Measurements from ENCODE around the gene RASSF8. TPM values are rescaled to one million over a fixed set of nuclear protein-coding genes. Genes with fewer than 3 reads are reported as not detected.

RASSF8 gene
- total and polyA plus RNA-seq, 9 of the 15 experiments (the other 6 are each of a cell fraction or from before 2014, with no cell fraction given) = 0.01 to 0.36 (median 0.12) TPM; not detected in 1

GRCh38 chr12:26010293-26010821, 51.9 kb downstream of the RASSF8 start:
- ChIA-PET CTCF (ENCODE audit: low intra/inter-chr PET ratio) (no interaction called here), POLR2A (no interaction called here)
- Histone ChIP-seq H3K79me2 (ENCODE audit: control insufficient read depth, insufficient read depth, low read length) (no peaks in the 10 kb centered on the region), H3K36me3 (ENCODE audit: control insufficient read depth, insufficient read depth, low read length) (no peaks in the 10 kb centered on the region), H2AFZ (ENCODE audit: low read depth, low read length) (no peak overlapping the region), H4K20me1 (replicated peaks; ENCODE audit: control insufficient read depth, insufficient read depth, low read length) (no peaks in the 10 kb centered on the region), H3K9ac (ENCODE audit: insufficient read depth in 1 of 2, low read depth in 2 of 2, low read length in 2 of 2) (no peak overlapping the region), H3K27ac (ENCODE audit: extremely low read depth, low read depth, low read length) (no peak overlapping the region), H3K27me3 (ENCODE audit: control insufficient read depth in 2 of 2, insufficient read depth in 2 of 2, low read length in 2 of 2) (no peaks in the 10 kb centered on the region), H3K4me3 (no peak overlapping the region), H3K4me2 (ENCODE audit: insufficient read depth, low read length) (no peak overlapping the region), H3K9me3 (replicated peaks; ENCODE audit: control insufficient read depth, insufficient read depth, low read depth, low read length) (no peaks in the 10 kb centered on the region), H3K4me1 (replicated peaks in 1 of 2; ENCODE audit: control insufficient read depth in 2 of 2, insufficient read depth in 2 of 2, low read length in 2 of 2) (no peaks in the 10 kb centered on the region), H3K9me1 (ENCODE audit: control insufficient read depth, insufficient read depth, low read length) (no peaks in the 10 kb centered on the region)
- no TSS peak for BruUV-seq (replicated peaks)
- in situ Hi-C loops (cut with MboI) (no loop called here), intact Hi-C loops (cut with micrococcal nuclease) (no loop called here)
- TF ChIP-seq ZFP91 (CRISPR knock-in tag; IDR thresholded peaks at IDR 0.05) = no peak
- TF ChIP-seq ELF1 (tag; IDR thresholded peaks at IDR 0.05) = no peak
- TF ChIP-seq NFXL1 (CRISPR knock-in tag; IDR thresholded peaks at IDR 0.05) = no peak
- TF ChIP-seq ZNF584 (CRISPR knock-in tag; IDR thresholded peaks at IDR 0.05; ENCODE audit: low read depth) = no peak
- no peak for TF ChIP-seq PKNOX1 (IDR thresholded peaks at IDR 0.05)
- 0% methylated on average over 6 of the region's 6 CpGs for WGBS (ENCODE audit: insufficient coverage, low coverage, missing lambda C conversion rate)
- no peak for ATAC-seq
- DNase-seq (ENCODE audit: extremely low read depth in 1 of 4, low spot score in 3 of 4) = no peak
- FAIRE-seq = no peak
